OCI-LY1 (cell line): ENCODE results near the gene PROCA1.

Experiments used
- CTCF ChIP-seq: fragments of 200-600 bp; sonication (generic), shearing (Covaris generic); IDR thresholded peaks from 2 replicates; pipeline ENCODE4 v1.5.1; 2017; ENCODE audit warnings: mild to moderate bottlenecking, antibody characterized with exemption, low read length, moderate library complexity, mixed read lengths
- EZH2 ChIP-seq: fragments of 200-600 bp; sonication (generic), shearing (Covaris generic); IDR thresholded peaks from 2 replicates; pipeline ENCODE4 v1.8.0; 2017; ENCODE audit warnings: borderline replicate concordance, mixed run types, mild to moderate bottlenecking, antibody characterized with exemption, low read length, moderate library complexity, mixed read lengths

DNA sequence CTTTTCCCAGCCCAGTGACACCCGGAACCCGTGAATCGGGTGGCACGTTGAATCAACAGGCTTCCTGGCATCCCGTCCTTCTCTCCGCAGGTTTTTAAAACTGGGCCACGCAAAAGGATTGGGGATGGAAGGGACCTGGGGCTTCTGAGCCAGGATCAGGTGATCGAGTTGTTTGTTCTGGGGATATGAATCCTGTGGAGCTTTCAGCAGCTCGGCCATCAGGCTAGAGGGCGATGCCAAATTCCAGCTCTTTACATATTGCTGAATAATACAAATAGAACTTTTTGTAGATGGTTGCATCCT is 49.2 kb downstream of the PROCA1 start:
- no peak for TF ChIP-seq EZH2
- TF ChIP-seq CTCF: no peak
